GM19463 (cell line): ENCODE data around the gene ANKRD12.
A peak's percentile ranks its signal among the peaks of the same experiment; 100 is the strongest.

ENCODE experiments used
- ATAC-seq: cut with Tn5 transposase; IDR thresholded peaks from one replicate; pipeline ENCODE4 v1.9.1; 2021; ENCODE audit warnings: mild to moderate bottlenecking, moderate library complexity; ENCODE audit not compliant: unreplicated experiment

Gene ANKRD12

GRCh38 chr18:9334329-9334972 lies 197.9 kb downstream of the ANKRD12 start, which contains the start of gene TWSG1:
TWSG1 (plus strand) TSS chr18:9334773; CDS start chr18:9337230, 2,457 bp downstream.
- ATAC-seq = peak; percentile 83

GRCh38 chr18:9334973-9335696 lies 198.6 kb downstream of the ANKRD12 start:
- peak; percentile 37 for ATAC-seq
